A673 (cell line): ENCODE measurements around the gene CHCHD3.

ENCODE experiments used
- CTCF ChIP-seq: fragments of 300-800, 200-600 bp; sonication (generic); conservative IDR thresholded peaks from 2 replicates; pipeline ENCODE4 v1.5.1; 2017; ENCODE audit warnings: low read depth, mild to moderate bottlenecking, antibody characterized with exemption, low read length, moderate library complexity, mixed read lengths
- EZH2 ChIP-seq: fragments of 200-600 bp; sonication (generic); IDR thresholded peaks from 2 replicates; pipeline ENCODE4 v1.6.1; 2017; ENCODE audit warnings: borderline replicate concordance, low read depth, mild to moderate bottlenecking, mixed read lengths, antibody characterized with exemption, low read length; ENCODE audit not compliant: poor library complexity, severe bottlenecking

DNA sequence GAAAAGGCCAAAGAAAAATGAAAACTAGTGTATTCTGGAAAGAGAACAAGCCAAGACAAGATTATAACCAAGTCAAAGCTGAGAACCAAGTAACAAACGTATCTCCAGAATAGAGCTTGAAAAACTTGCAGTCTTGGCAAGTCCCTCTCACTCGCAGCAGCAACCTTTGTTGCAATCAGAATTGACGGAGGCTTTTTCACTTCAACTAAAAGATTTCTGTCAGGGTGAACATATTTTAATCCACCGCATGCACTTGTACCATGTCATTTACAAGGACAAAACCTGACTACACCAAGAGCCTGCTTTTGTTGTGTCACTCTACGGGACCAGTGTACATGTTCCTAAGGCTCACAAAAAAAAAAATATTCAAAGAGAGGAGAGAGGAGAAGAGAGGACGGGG lies 122.0 kb downstream of the CHCHD3 start:
- TF ChIP-seq CTCF (no peak), EZH2 (no peak)
